SU-DHL-6 (cell line): Measurements from ENCODE around the gene FAM107B.

Experiments used
- CTCF ChIP-seq: fragments of 200-600 bp; sonication (generic); IDR thresholded peaks from one replicate; pipeline ENCODE4 v1.5.1; 2017; ENCODE audit warnings: antibody characterized with exemption, mild to moderate bottlenecking, low read length, moderate library complexity; ENCODE audit not compliant: insufficient read depth, poor library complexity, severe bottlenecking
- EZH2phosphoT487 ChIP-seq: fragments of 200-600 bp; sonication (generic), shearing (Covaris generic); conservative IDR thresholded peaks from 2 replicates; pipeline ENCODE4 v1.6.1; 2018; ENCODE audit warnings: mild to moderate bottlenecking, antibody characterized with exemption, low read length, moderate library complexity, mixed read lengths

GRCh38 chr10:14736043-14736442 is 38.7 kb downstream of the FAM107B start:
- TF ChIP-seq CTCF (no peak), EZH2phosphoT487 (no peak)
